ENCODE measurements around the gene KCND3. TPM values are rescaled to one million over a fixed set of nuclear protein-coding genes. Genes with fewer than 3 reads are reported as not detected.

Gene KCND3
- total and polyA plus RNA-seq, 2 of the 4 experiments (the other 2 are of a cell fraction) = under 0.01 to 0.03 TPM

DNA sequence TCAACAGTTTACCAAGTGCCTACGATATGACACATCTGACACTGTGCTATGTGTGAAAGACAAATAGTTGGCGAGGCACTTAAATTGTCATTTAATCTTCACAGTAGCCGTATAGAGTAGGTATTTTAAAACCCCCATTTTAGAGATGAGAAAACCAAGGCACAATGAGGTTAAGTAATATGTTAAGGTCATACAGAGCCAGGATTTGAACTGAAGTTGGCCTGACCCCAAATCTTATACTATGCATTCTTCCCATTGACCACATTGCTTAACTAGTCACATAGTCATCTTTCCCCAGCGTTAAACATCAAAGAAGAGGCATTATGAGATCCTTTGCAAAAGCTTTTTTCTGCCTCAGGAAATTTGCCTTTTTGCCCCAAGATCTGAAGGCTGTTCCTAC, 254.1 kb downstream of the KCND3 start:
- Histone ChIP-seq H3K18ac (ENCODE audit: low read depth, low read length) (no peak overlapping the region), H3K4ac (ENCODE audit: low read depth, low read length) (peak overlapping the region; percentile 45; the same call in 1 of the 2 replicates), H2BK5ac (ENCODE audit: low read depth, low read length, poor library complexity, severe bottlenecking) (peak overlapping the region; percentile 12), H3K36me3 (ENCODE audit: control insufficient read depth, insufficient read depth, low read length) (no peaks in the 10 kb centered on the region), H2BK15ac (ENCODE audit: low read depth, low read length) (no peak overlapping the region; the same call in 2 of the 3 replicates), H3K79me1 (ENCODE audit: low read depth in 1 of 2, low read length in 2 of 2) (peaks cover 18 to 71% of the 10 kb centered on the region in 2 experiments; a peak in 2 of 4 replicates), H3K14ac (replicated peaks; ENCODE audit: low read depth, low read length) (peak overlapping the region; percentile 74; the same call in 1 of the 2 replicates), H4K20me1 (ENCODE audit: insufficient read depth, low read length) (peaks cover 3% of the 10 kb centered on the region; the same call in 1 of the 2 replicates), H3K9ac (ENCODE audit: low read depth, low read length) (no peak overlapping the region), H4K5ac (ENCODE audit: low read depth, low read length) (no peak overlapping the region), H4K91ac (ENCODE audit: insufficient read depth, low read depth, low read length) (no peak overlapping the region), H3K4me1 (ENCODE audit: control insufficient read depth, insufficient read depth, low read length) (peaks cover 35% of the 10 kb centered on the region), H3K56ac (ENCODE audit: extremely low read depth, insufficient read depth, low read length) (no peak overlapping the region), H2BK120ac (ENCODE audit: low read depth, low read length) (peak overlapping the region; percentile 67; the same call in 1 of the 2 replicates), H3K23ac (ENCODE audit: low read depth, low read length) (peak overlapping the region; percentile 72; the same call in 1 of the 2 replicates), H2AFZ (replicated peaks; ENCODE audit: low read length, poor library complexity) (no peak overlapping the region), H3K9me1 (ENCODE audit: insufficient read depth, low read length) (peaks cover 32% of the 10 kb centered on the region), H4K8ac (ENCODE audit: low read depth in 2 of 2, low read length in 2 of 2) (peak overlapping the region in 1 of 2 experiments; percentile 31; a peak in 1 of 4 replicates), H2BK20ac (ENCODE audit: low read depth, low read length) (no peak overlapping the region), H2AK5ac (ENCODE audit: low read depth, low read length) (peak overlapping the region; percentile 92; the same call in 1 of the 2 replicates), H3K4me3 (ENCODE audit: insufficient read depth, low read depth, low read length) (no peak overlapping the region), H3K27ac (ENCODE audit: insufficient read depth, low read length) (no peak overlapping the region), H2AK9ac (replicated peaks; ENCODE audit: low read depth, low read length, poor library complexity) (no peak overlapping the region), H3K4me2 (ENCODE audit: low read depth, low read length) (no peak overlapping the region), H3K27me3 (ENCODE audit: control insufficient read depth, insufficient read depth, low read length) (no peaks in the 10 kb centered on the region), H3K9me3 (ENCODE audit: control insufficient read depth, insufficient read depth, low read length) (no peaks in the 10 kb centered on the region)
- ChIA-PET CTCF (interaction anchor here (1.5 kb wide), 1 partner anchor 19 kb away, joined by 4 read pairs; no protein-coding TSS in a partner anchor), POLR2A (ENCODE audit: unreplicated experiment) (no interaction called here)
- no peak for ATAC-seq (ENCODE audit: low read depth)
- no TSS peak for BruUV-seq (replicated peaks)
- dilution Hi-C loops (cut with HindIII; ENCODE audit: low sequenced_read_pairs, unreplicated experiment) (no loop called here), in situ Hi-C loops (cut with MboI; ENCODE audit: low sequenced_read_pairs) (no loop called here), intact Hi-C loops (cut with micrococcal nuclease) (no loop called here)
- peak; percentile 48 for DNase-seq
- TF ChIP-seq, protein P1, sequence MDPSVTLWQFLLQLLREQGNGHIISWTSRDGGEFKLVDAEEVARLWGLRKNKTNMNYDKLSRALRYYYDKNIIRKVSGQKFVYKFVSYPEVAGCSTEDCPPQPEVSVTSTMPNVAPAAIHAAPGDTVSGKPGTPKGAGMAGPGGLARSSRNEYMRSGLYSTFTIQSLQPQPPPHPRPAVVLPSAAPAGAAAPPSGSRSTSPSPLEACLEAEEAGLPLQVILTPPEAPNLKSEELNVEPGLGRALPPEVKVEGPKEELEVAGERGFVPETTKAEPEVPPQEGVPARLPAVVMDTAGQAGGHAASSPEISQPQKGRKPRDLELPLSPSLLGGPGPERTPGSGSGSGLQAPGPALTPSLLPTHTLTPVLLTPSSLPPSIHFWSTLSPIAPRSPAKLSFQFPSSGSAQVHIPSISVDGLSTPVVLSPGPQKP (IDR thresholded peaks at IDR 0.05; ENCODE audit: borderline replicate concordance, low read depth, low read length) = no peak
- TF ChIP-seq CEBPB (IDR thresholded peaks at IDR 0.05; ENCODE audit: low read depth, low read length) (0 out of 2 replicates have a peak, but pooled peaks have one; percentile 14), BHLHE40 (IDR thresholded peaks at IDR 0.05; ENCODE audit: low read depth, low read length) (no peak)
- WGBS, 2 experiments (ENCODE audit: extremely low coverage in 2 of 2, insufficient read length in 1 of 2) = 33% methylated on average over 1 of the region's 4 CpGs; no CpG with 5 or more reads in 1 of the 2 experiments

All from IMR-90 (cell line).